Mucosa of descending colon (tissue), 3 donors: ENCODE results near the gene NT5DC2. TPM values are rescaled to one million over a fixed set of nuclear protein-coding genes. Genes with fewer than 3 reads are reported as not detected.

Experiments used
- ATAC-seq: fragments of 200-7000 bp; cut with Tn5 transposase; one replicate; pipeline ENCODE4 v1.9.1; 2020; ENCODE audit warnings: mild to moderate bottlenecking, moderate library complexity
- DNase-seq, 3 donors: peaks; one replicate each; pipeline ENCODE4 v3.0.0-alpha.2; 2020
- H3K36me3 ChIP-seq: fragments of 200-600 bp; one replicate; pipeline ENCODE4 v1.8.0; 2021; ENCODE audit warnings: low read depth, mild to moderate bottlenecking
- H3K4me1 ChIP-seq: fragments of 200-600 bp; one replicate; pipeline ENCODE4 v1.8.0; 2021; ENCODE audit warnings: low read depth, mild to moderate bottlenecking
- H3K4me3 ChIP-seq: fragments of 200-600 bp; one replicate; pipeline ENCODE4 v1.8.0; 2021; ENCODE audit warnings: mild to moderate bottlenecking
- H3K9me3 ChIP-seq: fragments of 200-600 bp; one replicate; pipeline ENCODE4 v1.8.0; 2021; ENCODE audit warnings: mild to moderate bottlenecking
- CTCF ChIP-seq: fragments of 200-600 bp; IDR thresholded peaks from one replicate; pipeline ENCODE4 v1.8.0; 2022; ENCODE audit warnings: antibody characterized with exemption, mild to moderate bottlenecking
- intact Hi-C, 2 donors: fragments of 100-400 bp; cut with DNase I in 1 of 2; cut with micrococcal nuclease in 1 of 2; formaldehyde crosslinking; loops; one replicate each; pipeline versions ENCODE4 v1.11.0 to v1.11.1; 2022; cut with DNase I, micrococcal nuclease
- total RNA-seq, 3 donors: library from RNA; stranded (reverse); fragmentation: NEBNext Ultra II Directional in 2 of 3; extraction: Animal tissue kit (Norgen Biotek cat#: 25700) in 2 of 3; gene quantifications; one replicate each; pipeline versions ENCODE4 v1.2.1 to v1.2.4, GENCODE V29; 2021 to 2023
- donor health status: DM: no; HTN: no; CAD: no; lungs with moderate emphysema.
- donor health status: DM: no; HTN: no; CAD: no.
- donor health status: DM: no; HTN: yes; CAD: no.

The NT5DC2 gene
- total RNA-seq, 3 donors from 2014 or later: 5.7 to 20.2 (median 17.2) TPM

GRCh38 chr3:52516509-52517195 is 17.0 kb downstream of the NT5DC2 start:
- no peaks in the 10 kb centered on the region for H3K36me3 ChIP-seq
- no peak for DNase-seq
- H3K9me3 ChIP-seq: no peaks in the 10 kb centered on the region
- intact Hi-C loops: no loop called here
- H3K4me3 ChIP-seq: no peak overlapping the region
- peaks cover 2% of the 10 kb centered on the region for H3K4me1 ChIP-seq
- no peak for TF ChIP-seq CTCF
- ATAC-seq: no peak

- Histone ChIP-seq H3K4me1 (peaks cover 2% of the 10 kb centered on the region), H3K4me3 (no peak overlapping the region), H3K36me3 (no peaks in the 10 kb centered on the region), H3K9me3 (no peaks in the 10 kb centered on the region)
- no peak for ATAC-seq
- intact Hi-C loops: no loop called here
- no peak for DNase-seq
- no peak for TF ChIP-seq CTCF
Observed at GRCh38 chr3:52515192-52515591, 18.5 kb downstream of the NT5DC2 start.

GRCh38 chr3:52514576-52514975 is 19.1 kb downstream of the NT5DC2 start:
- peaks cover 2% of the 10 kb centered on the region for H3K4me1 ChIP-seq
- TF ChIP-seq CTCF: no peak
- ATAC-seq (no peak), DNase-seq (no peak)
- H3K36me3 ChIP-seq: no peaks in the 10 kb centered on the region
- no peaks in the 10 kb centered on the region for H3K9me3 ChIP-seq
- intact Hi-C loops: no loop called here
- H3K4me3 ChIP-seq: no peak overlapping the region

GRCh38 chr3:52513281-52513680 is 20.4 kb downstream of the NT5DC2 start:
- ATAC-seq (no peak), DNase-seq (no peak)
- H3K4me3 ChIP-seq: no peak overlapping the region
- no peaks in the 10 kb centered on the region for H3K36me3 ChIP-seq
- no peaks in the 10 kb centered on the region for H3K9me3 ChIP-seq
- no peak for TF ChIP-seq CTCF
- intact Hi-C loops: no loop called here
- no peaks in the 10 kb centered on the region for H3K4me1 ChIP-seq

- intact Hi-C loops: no loop called here
- Histone ChIP-seq H3K36me3 (no peaks in the 10 kb centered on the region), H3K4me1 (no peaks in the 10 kb centered on the region), H3K9me3 (no peaks in the 10 kb centered on the region), H3K4me3 (no peak overlapping the region)
- DNase-seq: no peak
- TF ChIP-seq CTCF: no peak
- ATAC-seq: no peak
Observed at GRCh38 chr3:52512727-52513126, 20.9 kb downstream of the NT5DC2 start.

GRCh38 chr3:52512105-52512504 is 21.6 kb downstream of the NT5DC2 start:
- Histone ChIP-seq H3K4me1 (no peaks in the 10 kb centered on the region), H3K4me3 (no peak overlapping the region), H3K9me3 (no peaks in the 10 kb centered on the region), H3K36me3 (no peaks in the 10 kb centered on the region)
- intact Hi-C loops: no loop called here
- no peak for TF ChIP-seq CTCF
- DNase-seq: no peak
- ATAC-seq: no peak
